ENCODE results near the gene BNIP2.

The BNIP2 gene

GRCh38 chr15:59636184-59636583 is 52.9 kb downstream of the BNIP2 start:
- DNase-seq (ENCODE audit: low read depth) = no peak

GRCh38 chr15:59632714-59633113 is 56.4 kb downstream of the BNIP2 start:
- no peak for DNase-seq (ENCODE audit: low read depth)

GRCh38 chr15:59622289-59622688 is 66.8 kb downstream of the BNIP2 start:
- DNase-seq (ENCODE audit: low read depth) = peak; percentile 64

DNA sequence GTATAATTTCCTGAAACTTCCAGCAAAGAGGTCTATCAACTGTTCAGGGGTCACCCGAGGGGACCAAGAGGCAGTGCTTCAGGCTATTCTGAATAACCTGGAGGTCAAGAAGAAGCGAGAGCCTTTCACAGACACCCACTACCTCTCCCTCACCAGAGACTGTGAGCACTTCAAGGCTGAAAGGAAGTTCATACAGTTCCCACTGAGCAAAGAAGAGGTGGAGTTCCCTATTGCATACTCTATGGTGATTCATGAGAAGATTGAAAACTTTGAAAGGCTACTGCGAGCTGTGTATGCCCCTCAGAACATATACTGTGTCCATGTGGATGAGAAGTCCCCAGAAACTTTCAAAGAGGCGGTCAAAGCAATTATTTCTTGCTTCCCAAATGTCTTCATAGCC is 70.7 kb downstream of the BNIP2 start:
- DNase-seq (ENCODE audit: low read depth) = no peak

DNA sequence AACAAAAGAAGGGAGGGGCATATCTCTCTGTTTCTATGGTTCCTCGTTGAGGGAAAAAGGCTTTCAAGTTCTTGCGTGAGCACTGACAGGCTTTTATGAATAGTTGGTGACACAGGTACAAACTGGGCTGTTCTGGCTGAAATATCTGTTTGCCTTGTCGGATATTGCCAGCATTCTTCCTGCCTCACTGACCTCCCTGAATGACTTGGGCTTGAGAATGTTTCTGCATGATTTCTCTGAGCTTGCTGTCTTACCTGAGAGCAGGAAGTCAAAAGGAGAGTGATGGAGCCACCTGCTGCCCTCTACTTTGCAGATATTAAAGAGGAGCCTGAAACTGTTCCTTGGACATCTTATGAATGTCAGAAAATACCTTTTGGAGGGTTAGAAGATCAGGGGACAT is 72.7 kb downstream of the BNIP2 start:
- DNase-seq (ENCODE audit: low read depth) = no peak

DNA sequence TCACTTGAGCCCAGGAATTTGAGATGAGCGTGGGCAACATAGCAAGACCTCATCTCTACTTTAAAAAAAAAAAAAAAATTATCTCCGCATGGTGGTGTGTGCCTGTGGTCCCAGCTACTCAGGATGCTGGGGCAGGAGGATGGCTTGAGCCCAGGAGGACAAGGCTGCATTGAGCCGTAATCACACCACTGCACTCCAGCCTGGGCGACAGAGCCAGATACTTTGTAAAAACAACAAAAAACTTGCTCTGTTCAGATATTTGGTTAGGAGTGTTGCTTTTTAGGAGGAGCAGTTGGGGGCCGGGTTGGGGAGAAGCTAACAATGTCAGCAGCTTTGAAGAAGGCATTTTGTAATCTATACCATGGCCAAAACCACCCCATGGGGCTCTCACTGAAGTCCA is 73.5 kb downstream of the BNIP2 start:
- no peak for DNase-seq (ENCODE audit: low read depth)

GRCh38 chr15:59614153-59614552 is 75.0 kb downstream of the BNIP2 start:
- no peak for DNase-seq (ENCODE audit: low read depth)

DNA sequence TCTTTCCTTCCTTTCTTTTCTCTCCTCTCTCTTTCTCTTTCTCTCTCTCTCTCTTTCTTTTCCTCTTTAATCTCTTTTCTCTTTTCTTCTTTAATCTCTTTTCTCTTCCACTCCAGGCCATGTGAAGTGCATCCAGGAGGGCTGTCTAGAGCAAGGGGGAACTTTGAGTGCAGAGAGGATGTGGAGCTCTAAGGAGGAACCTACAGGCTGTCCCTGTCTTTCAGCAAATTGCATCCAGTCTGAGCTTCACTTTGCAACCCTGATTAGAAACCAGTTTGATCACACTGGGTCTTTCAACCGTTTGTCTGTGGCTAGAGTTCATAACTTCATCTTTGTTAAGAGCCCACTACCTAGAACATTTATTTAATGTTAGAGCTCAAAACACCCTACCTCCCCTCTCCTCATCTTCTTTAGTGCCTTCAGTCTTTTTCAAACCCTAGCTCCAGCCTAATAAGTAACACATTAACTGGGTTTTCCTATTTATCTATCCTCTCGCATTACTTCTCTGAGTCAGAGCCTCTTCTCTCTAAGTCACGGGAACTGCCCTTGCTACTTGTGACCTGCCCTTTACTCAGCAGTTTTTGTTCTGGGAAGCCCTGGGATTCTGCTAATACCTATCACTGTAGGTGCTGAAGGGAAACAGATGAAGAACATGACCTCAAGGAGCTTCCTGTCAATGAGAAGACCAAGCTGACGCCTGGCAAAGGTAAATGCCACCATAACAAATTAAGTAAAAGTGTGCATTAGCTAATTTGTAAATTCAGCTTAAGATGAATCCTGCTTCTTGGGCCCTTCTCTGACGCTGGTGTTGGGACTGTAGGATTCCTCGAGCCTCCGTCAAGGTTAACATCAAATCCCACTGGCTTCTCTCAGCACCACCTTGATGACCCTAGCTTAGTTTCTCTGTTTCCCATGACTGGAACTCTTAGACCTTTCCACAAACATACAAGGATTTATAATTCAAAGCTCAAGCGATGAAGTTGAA is 77.6 kb downstream of the BNIP2 start, which contains the start of gene GCNT3:
GCNT3 (plus strand) TSS at position 508 of the 985 bp plus-strand sequence. CDS start 6,456 bp downstream, outside the sequence.
- peak; percentile 69 for DNase-seq (ENCODE audit: low read depth)

- no peak for DNase-seq (ENCODE audit: low read depth)
These were observed 79.1 kb downstream of the BNIP2 start for GRCh38 chr15:59609730-59610712.
